Hepatic stellate cell (primary cell): Measurements from ENCODE around the gene DHRSX.
"Not testable (repeated sequence)": the region's sequence is repeated elsewhere in the genome, so short reads cannot be mapped to it uniquely, and the experiment has no call there.

ENCODE experiments used
- DNase-seq: peaks from one replicate; pipeline ENCODE4 v3.0.0; 2011; ENCODE audit warnings: low spot score

DHRSX gene

GRCh38 chrX:2395261-2395992 lies 105.3 kb downstream of the DHRSX start:
- DNase-seq: no peak

DNA sequence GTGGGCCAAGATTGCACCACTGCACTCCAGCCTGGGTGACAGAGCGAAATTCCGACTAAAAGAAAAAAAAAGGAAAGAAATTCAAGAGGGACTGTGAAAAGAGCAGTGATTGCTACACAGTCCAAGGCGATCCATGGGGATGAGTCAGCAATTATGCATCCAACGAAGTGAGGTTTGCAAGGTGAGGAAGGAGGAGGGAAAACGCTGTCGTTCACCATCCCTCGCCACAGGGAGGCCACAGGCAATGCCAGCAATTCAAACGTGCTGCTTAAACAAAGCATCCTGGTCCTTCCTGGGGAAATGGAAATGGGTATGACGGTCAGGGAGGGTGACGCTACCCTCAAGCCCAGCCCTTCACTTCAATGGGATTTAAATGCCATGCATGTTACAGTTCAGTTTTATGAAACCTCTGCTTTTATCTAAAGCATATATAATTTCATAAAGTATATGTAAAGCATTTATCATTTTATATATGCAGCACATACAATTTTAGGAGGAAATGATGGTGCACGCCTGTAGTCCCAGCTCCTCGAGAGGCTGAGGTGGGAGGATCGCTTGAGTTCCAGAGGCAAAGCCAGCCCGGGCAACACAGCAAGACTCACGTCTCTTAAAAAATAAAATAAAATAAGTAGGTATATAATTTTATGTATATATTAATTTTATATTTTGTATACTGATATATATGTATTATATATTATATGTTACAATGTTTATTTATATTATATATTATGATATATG lies 108.7 kb downstream of the DHRSX start:
- DNase-seq: no peak

DNA sequence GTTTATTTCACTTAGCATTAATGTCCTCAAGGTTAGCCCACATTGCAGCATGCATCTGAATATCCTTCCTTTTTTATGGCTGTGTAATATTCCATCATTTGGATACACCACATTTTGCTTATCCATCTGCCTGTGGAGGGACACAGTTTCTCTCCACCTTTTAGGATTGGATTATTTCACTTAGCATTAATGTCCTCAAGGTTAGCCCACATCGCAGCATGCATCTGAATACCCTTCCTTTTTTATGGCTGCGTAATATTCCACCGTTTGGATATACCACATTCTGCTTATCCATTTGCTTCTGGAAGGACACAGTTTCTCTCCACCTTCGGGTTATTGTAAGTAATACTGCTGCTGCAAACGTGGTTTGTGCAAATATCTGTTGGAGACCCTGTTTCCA lies 110.0 kb downstream of the DHRSX start:
- no peak for DNase-seq

GRCh38 chrX:2389731-2390130 lies 111.0 kb downstream of the DHRSX start:
- not testable (repeated sequence) for DNase-seq

DNA sequence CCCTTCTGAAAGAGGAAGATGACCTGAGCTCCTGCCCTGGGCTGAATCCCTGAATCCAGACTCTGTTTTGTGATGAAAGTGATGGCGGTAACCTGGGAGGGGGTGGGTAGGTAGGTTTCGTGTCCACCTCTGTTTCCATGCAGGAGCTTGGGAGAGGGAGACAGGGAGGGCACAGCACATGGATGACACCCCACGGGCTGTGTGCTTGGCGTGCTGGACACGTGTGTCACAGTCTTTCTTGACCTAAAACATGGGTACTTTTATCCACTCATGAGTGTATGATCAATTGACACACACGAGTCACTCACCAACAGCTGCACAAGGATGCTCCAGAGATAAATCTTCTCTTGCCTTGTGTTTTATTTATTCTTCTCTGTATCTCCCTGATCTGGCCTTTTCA lies 111.5 kb downstream of the DHRSX start:
- DNase-seq: no peak

DNA sequence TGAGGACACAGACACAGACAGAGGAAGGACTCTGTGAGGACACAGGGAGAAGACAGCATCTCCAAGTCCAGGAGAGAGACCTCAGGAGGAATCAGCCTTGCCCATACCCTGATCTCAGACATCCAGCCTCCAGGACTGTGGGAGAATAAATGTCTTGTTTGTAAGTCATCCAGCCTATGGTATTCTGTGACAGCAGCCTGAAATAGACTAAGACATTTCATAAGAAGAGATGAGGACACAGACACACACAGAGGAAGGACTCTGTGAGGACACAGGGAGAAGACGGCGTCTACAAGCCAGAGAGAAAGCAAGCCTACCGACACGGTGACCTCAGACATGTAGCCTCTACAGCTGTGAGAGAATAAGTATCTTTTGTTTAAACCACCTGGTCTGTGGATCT lies 112.1 kb downstream of the DHRSX start:
- DNase-seq: no peak

DNA sequence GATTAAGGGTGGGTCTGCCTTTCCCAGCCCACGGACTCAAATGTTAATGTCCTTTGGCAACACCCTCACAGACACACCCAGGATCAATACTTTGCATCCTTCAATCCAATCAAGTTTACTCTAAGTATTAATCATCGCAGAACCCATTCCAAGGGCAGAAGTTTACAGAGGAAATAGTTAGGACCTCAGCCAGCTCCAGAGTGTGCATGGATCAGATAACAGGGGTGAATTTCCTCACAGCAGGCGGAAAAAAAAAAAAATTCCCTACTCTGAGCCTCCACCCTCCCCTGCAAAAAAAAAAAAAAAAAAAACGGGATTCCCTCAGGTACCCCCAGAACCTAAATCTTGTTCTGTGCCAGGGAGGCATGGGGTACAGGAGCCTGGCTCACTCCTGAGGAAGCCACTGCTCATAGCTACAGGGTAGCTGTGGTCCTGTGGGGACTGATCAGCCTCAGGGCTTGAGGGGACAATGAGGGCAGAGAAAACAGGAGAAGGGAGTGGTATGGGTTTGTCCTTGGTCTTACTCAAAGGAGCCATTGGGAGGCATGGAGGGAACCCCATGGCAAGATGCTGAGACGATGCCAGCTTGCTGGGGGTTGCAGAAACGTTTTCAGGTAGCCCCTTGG lies 113.0 kb downstream of the DHRSX start:
- DNase-seq: no peak

- peak; percentile 52 for DNase-seq
Measured at GRCh38 chrX:2385224-2385623, 115.6 kb downstream of the DHRSX start.

DNA sequence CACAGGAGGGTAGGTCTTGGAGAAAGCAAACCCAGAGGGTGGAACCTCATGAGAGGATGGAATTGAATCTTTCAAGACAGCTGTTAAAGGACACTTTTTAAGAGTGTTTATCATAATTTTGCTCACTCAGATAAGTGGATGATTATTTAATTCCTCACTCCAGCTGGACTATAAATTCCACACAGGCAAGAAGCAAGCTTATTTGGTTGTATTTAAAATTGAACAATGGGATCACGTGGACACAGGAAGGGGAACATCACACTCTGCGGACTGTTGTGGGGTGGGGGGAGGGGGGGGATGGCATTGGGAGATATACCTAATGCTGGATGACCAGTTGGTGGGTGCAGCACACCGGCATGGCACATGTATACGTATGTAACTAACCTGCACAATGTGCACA lies 116.3 kb downstream of the DHRSX start:
- DNase-seq: no peak

GRCh38 chrX:2383735-2384134 lies 117.0 kb downstream of the DHRSX start:
- DNase-seq: no peak

GRCh38 chrX:2383144-2383543 lies 117.6 kb downstream of the DHRSX start:
- DNase-seq: no peak

- not testable (repeated sequence) for DNase-seq
Measured at GRCh38 chrX:2382433-2383048, 118.2 kb downstream of the DHRSX start.

- no peak for DNase-seq
Measured at GRCh38 chrX:2376166-2376565, 124.6 kb downstream of the DHRSX start.

- DNase-seq: no peak
Measured at GRCh38 chrX:2374086-2374485, 126.7 kb downstream of the DHRSX start.

- no peak for DNase-seq
Measured at GRCh38 chrX:2373615-2374014, 127.2 kb downstream of the DHRSX start.

DNA sequence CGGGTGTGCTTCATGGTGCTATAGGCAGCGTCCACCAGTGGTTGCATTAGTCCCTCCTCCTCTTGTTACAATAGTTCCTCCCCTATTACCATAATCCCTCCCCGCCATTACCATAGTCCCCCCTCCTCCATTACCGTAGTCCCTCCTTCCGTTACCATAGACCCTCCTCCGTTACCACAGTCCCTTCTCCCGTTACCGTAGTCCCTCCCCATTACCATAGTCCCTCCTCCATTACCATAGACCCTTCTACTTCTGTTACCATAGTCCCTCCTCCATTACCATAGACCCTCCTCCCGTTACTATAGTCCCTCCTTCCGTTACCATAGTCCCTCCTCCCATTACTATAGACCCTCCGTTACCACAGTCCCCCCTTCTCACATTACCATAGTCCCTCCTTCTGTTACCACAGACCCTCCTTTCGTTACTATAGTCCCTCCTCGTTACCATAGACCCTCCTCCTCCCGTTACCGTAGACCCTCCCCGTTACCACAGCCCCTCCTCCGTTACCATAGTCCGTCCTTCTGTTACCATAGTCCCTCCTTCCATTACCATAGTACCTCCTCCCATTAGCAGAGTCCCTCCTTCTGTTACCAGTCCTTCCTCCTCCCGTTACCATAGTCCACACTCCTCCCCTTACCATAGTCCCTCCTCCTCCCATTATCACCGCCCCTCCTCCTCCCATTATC lies 129.6 kb downstream of the DHRSX start:
- no peak for DNase-seq

- DNase-seq: no peak
Measured at GRCh38 chrX:2370456-2370855, 130.3 kb downstream of the DHRSX start.

DNA sequence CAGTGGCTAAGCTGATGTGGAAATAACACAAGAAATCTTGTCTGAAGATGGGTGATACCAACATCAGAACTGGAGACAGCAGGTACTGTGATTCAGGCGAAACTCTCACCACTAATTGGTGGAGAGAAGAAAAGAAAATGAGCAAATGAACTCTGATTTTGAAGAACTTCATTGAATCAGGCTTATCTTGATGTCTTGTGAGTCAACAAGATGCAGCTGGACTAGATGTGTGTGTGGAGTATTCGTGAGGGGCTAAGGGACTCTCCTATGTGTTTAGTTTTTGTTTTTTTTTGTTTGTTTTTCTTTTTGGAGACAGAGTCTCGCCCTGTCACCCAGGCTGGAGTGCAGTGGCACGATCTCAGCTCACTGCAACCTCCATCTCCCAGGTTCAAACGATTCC lies 131.6 kb downstream of the DHRSX start:
- DNase-seq: no peak

- no peak for DNase-seq
Measured at GRCh38 chrX:2360731-2361130, 140.0 kb downstream of the DHRSX start.

DNA sequence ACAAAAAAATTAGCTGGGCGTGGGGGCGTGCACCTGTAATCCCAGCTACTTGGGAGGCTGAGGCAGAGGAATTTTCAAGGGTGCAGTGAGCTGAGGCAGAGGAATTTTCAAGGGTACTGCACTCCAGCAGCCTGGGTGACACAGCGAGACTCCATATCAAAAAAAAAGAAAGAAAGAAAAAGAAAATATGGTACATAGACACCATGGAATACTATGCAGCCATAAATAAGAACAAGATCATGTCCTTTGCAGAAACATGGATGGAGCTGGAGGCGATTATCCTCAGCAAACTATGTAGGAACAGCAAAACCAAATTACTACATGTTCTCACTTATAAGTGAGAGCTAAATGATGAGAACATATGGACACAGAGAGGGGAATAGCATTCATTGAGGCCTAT lies 141.3 kb downstream of the DHRSX start:
- DNase-seq: not testable (repeated sequence)

GRCh38 chrX:2351999-2352995 lies 148.5 kb downstream of the DHRSX start:
- DNase-seq: peak; percentile 88
